GM21447 (cell line): ENCODE results near the gene NUMA1.

Experiments
- ATAC-seq: cut with Tn5 transposase; IDR thresholded peaks from one replicate; pipeline ENCODE4 v1.9.1; 2021; ENCODE audit not compliant: unreplicated experiment

Gene NUMA1

DNA sequence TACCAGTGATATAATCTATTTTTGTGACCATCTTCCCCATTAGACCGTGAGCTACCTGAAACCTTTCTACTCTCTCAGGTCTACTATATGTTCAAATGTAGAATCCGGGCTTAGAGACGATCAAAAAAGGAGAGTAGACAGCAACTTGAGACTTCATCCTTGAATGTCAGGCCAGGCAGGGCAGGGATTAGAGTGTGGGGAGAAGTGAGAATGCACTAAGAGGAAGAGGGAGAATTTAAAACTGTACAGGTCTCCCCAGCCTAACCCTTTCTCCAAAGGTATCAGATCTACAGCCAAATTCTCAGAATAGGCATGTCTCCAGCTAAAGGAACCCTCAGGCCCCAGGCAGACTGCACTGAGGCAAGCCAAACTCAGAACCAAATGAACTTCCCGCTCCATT is 21.8 kb upstream of the NUMA1 start:
- no peak for ATAC-seq

DNA sequence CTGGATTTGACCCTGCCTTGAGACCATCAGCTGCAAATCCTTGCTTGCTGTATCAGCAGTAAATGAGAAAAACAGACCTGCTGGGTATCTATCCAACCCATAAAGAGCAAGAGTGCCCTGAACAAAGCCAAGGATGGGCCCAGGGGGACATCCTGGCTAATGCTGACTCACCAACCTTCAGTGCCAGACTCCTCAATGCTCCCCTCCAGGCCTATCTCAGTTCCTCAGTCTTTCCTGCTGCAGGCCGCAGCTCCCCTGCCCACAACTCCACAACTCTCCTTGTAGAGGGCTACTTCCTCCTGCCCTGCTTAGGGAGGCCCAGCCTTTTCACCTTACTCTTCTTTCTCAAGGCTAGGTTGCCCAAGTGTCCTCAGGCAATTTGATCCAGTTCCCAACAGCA is 20.1 kb upstream of the NUMA1 start:
- no peak for ATAC-seq

DNA sequence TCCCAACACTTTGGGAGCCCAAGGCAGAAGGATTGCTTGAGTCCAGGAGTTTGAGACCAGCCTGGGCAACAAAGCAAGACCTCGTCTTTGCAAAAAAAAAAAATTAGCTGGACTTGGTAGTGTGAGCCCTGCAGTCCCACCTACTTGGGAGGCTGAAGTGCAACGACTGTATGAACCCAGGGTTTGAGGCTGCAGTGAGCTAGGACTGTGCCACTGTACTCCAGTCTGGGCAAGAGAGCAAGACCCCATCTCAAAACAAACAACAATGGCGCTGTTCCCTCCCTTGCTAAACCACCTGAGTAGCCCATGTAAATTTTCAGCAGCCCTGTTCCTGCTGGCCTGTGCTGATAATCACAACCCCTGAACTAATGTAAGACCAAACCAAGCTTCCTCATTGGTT is 19.7 kb upstream of the NUMA1 start:
- no peak for ATAC-seq

DNA sequence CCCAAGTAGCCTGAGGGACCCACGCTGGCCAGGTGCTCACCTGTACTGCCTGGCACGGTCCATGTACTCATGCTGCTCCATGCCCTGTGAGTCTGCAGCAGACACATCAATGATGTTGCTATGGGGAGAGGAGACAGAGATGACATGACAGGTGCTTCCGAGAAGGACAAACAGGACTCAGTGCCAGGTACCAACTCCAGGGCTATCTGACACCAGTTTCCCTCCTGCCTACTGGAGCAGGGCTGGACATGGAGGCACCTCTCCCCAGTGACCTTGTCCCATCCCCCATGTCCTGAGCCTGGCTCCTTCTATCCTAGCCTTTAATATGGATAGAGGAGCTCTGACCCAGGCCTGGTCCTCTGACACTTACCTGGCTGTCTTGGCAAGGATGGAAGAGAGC is 18.4 kb upstream of the NUMA1 start:
- no peak for ATAC-seq

DNA sequence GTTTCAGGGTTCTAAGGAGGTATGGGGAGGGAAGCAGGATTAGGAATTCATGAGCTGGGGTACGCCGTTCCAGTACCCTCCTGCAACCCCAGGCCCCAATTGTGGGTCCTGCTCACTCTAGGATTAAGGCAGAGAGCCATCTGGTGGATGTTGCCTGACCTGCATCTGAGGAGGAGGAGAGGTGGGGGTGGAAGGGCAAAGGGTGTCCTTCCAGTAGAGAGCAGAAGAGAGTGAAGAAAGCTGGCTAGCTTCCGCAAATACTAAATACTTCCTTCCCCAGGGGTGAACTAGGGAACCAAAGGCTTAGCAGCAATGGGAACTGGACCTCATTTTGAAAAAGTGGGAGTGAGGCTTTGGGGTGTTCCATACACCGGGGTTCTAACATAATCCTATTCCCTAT is 10.9 kb upstream of the NUMA1 start:
- no peak for ATAC-seq

DNA sequence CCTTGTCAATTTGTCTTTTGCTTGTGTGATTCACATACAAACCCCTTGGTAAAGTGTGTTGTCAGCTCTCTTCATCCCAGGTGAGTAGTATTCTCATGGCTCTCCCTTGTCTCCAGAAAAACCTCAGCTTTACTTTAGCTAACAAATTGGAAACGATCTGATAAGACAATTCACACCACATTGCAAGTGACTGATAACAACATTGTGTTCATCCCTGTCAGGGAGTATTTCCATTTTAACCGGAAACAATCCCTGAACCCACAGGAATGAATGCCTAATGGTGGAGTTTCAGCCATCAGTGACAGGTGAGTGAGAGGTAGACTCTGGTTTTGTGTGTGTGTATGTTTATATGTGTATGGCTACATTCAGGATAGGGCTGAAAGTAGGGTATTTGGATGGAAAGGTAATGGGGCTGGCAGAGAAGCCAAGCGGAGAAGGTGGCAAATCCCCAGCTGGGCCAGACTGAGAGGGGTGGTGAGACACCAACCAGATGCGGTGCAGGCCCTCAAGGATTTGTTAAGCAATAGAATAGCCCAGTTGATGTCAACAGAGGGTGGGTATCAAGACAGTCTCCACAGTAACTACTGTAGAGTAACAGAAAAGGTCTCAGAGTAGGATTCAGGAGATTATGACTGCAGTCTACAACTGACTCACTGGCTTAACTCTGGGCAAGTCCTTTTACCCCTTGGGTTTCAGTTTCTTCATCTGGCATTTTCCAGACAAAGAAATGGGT is 7.9 kb upstream of the NUMA1 start:
- no peak for ATAC-seq

DNA sequence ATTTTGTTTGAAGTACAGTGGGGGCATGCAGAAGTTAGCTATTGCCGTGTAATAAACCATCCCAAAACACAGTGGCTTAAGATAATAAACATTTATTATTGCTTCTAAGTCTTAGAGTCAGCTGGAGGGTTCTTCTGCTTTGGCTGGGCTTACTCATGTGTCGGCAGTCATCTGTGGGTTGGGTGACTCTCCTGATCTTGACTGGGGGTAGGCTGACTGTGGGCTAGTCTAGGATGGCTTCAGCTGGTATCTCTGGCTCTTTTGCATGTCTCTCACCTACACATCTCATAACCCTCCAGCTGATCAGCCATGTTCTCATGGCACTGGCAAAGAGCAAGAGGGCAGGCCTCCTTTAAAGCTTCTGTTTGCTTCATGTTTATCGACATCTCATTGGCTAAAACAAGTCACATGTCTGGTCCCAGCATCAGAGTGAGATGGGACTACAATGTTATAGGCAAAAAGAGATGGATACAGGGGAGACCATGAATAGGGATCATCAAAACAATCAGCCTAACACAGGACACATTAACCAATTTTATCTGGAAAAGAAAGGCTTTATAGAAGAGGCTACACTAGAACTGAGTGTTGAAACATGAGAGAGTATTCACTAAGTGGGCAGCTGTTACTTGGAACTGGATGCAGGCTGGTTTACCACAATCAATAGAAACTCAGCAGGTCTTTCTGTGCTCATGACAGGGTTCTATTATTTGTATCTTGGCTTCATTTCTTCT is 5.4 kb upstream of the NUMA1 start:
- ATAC-seq, result no peak

DNA sequence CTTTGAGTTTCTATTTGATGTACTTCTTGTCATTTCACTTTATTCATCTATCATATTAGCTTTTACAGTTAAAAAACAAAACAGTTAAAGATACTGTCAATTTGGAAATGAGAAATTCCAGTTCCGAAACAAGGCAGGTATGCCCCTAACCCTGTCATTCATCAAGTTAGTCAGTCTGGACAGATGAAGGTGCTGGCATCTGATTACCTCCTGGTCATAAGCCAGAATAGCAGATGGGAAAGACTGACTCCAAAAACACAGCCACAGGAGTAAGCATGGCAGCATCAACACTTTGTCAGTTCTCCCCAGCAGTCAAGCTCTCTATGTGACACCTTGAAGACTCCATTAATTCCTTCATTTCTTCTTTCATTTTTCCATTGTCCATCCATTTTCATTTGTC is 4.6 kb upstream of the NUMA1 start:
- ATAC-seq, result no peak

DNA sequence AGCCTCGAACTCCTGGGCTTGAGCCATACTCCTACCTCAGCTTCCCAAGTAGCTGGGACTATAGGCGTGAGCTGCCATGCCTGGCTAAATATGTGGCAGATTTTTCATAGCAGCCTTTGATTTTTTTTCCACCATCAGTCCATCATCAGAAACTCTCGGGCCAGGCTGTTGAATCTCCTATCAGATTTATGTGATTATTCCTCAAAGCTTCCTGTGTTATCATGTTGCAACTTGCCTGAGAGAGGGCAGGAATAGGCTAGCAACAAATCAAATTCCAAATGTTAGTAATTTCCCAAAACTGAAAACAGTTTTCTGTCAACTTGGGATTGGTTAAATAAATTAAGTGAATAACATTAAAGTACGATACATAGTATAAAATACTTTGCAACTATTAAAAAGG is 3.7 kb upstream of the NUMA1 start:
- no peak for ATAC-seq

DNA sequence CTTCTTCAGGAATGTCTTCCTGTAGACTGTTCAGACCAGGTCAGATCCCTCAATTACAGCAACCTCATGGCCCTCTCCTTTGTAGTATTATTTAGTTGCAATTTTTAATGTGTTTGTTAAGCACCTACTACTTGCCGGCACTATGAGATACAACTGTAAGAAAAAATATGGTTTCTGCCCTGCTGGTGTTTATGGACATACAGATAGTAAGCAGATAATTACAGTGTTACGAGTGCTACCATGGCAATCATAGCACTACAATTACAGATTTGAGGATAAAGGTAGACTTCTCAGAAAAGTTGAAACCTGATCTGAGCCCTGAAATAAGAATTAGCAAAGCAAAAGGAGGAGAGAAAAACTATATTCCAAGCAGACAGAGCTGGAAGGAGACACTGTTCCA is 3.1 kb upstream of the NUMA1 start:
- ATAC-seq, result no peak

DNA sequence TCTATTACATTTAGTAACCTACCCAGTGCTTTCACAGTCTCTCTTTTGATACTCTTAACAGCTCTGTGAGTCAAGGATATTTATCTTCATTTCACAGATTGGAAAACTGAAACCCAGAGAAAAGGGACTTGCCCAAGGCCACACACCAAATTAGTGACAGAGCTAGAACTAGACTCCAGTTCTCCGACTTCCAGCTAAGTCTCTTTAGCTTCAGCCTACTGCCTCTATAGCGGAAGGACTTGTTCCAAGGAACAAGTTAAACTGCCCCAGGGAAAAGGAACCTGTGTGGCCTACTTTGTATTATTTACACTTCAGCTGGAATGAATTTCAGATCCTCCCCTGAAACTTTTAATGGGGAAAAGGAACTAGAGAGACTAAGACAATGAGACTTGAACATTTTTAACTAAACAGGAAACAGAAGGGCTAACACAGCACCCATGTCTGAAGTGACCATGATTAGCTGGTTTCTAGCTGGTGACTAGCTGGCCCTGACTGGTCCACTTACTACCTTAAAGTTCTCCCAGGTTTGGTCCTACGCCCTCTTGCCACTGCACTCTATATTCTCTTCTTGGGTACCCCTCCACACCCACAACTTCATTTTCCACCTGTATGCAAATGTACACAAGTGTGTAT is 1.6 kb upstream of the NUMA1 start:
- ATAC-seq, result no peak

DNA sequence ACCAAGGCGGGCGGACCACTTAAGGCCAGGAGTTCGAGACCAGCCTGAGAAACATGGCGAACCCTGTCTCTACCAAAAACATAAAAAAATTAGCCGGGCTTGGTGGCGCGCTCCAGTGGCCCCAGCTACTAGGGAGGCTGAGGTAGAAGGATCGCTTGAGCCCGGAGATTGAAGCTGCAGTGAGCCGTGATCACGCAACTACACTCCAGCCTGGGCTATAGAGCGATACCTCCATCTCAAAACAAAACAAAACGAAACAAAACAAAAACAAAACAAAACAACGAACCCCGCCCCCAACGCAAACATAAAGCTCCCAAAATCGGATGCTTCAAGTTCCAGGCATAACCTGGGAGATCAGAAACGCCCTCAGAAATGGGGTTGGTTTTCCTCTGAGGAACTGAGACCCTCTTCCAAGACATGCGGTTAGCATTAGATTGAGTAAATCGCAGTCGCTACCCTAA is 872 bp upstream of the NUMA1 start:
- ATAC-seq, result no peak

DNA sequence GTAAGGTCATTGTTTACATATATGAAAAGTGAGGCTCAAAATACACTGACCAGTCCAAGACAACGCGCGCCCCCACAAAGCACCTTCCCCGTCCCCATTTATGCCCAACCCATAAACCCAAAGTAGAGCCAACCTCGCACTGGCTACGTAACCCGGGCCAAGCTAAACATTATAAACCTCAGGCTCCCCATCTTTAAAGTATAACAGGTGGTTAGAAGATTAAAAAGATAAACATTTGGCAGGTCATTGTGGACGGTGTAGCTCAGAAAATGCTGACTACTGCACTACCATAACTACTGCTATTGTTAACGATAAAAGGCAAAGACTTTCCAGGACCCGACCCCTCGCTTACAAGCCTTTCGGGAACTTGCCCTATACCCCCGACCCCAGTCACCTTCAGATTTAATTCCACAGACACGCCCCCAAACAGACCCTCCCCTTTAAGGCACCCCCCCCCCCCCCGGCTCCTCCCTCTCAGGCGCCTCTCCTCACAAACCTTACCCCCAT is 470 bp downstream of the NUMA1 start:
- no peak for ATAC-seq

DNA sequence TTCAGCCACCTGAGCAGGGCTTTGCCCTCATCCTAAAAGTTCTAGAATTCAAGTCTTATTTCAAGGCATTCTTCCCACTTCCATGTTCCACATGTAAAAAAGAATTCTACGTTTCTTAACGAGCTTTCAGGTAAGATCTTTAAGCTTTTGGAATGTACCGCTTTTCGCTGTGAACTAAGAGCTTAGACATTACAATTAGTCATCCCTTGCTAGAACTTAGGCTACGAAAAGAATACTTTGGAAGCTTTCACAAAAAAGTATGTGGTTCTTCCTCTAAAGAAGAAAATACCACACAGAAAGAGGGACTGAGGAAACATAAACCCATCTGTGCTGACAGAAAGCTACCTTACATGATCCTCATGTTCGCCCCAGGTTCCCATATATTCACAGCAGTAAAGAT is 1.9 kb downstream of the NUMA1 start:
- ATAC-seq, result no peak

DNA sequence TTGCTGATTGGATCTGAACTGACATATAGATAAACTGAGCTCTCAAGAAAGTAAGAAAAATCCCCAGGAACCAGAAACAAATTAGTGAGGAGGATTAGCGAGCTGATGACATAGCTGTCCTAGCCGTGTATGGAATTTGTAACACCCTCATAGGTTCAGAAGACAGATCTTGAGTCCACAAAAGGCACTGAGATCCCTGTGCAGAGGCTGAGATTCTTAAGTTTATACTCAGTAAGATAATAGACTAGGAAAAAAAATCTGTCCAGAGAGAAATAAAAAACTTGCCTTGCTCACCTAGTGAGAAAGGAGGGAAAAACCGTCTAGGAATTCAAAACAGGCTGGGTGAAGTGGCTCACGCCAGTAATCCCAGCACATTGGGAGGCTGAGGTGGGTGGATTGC is 4.6 kb downstream of the NUMA1 start:
- ATAC-seq, result no peak

DNA sequence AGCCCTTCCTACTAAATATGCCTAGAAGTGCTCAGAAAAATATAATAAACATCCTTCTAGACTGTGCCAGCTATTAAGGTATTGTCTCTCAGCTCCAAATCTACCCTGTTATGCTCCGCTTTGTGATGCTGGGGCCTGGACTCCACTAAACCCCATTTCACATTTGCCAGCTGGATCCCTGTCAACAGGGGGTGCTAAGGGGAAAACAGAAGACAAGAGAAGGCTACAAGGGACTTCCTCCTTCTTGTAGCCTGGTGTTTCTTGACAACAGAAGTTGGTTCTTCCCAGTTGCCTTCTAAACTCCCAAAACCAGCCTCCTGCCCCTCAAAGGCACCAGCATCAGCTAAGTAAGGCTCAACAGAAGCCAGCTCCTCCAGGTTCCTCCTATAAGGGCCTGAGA is 5.2 kb downstream of the NUMA1 start:
- ATAC-seq, result no peak

DNA sequence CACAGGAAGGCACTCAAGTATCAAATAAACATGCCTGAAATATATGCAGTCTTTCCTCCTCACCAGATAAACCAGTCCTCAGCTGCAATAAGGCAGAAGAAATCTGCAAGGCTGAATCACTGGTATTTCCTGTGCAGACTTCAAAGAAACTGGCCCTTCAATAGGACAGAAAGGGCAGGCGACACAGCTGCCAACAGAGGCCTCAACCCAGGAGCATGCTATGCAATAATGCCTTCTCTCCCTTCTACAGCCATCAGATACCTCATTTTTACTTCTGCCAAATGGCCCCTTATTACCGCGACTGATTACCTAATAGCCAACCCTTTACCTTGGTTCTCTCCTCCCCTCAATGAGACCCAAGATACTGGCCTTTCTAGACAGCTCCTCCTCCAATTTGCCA is 8.0 kb downstream of the NUMA1 start:
- no peak for ATAC-seq

DNA sequence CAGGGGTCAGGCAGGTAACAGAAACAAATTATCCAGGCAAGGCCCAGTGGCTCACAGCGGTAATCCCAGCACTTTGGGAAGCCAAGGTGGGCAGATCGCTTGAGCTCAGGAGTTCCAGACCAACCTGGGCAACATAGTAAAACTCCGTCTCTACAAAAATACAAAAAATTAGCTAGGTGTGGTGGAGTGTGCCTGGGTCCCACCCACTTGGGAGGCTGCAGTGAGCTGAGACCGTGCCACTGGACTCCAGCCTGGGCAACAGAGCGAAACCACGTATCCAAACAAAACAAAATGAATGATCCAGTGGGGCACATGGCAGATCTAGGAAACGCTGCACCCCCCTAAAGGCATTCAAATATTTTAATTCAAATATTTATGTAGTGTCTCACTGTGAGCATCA is 9.9 kb downstream of the NUMA1 start:
- no peak for ATAC-seq

DNA sequence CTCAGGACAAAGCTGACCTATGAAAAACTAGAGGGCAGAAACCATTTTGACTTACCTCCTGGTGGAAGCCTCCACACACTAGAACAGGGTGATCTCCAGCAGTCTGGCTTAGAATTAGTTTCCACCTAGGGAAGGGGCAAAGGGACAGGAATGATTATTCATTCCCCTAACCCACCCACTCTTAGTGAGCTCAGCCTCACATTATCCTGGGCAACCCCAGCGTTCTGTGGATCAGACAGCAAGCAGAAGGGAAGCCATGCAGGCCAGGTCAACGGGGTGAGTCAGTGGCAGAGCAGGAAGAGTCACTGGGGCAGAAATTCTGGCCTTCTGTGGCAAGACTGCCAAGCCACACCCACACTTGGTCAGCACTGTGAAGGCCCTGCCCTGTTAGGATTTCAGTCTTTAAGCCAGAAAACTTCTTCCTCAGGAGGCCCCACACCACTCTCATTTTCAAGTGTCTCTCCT is 10.5 kb downstream of the NUMA1 start:
- ATAC-seq, result no peak

DNA sequence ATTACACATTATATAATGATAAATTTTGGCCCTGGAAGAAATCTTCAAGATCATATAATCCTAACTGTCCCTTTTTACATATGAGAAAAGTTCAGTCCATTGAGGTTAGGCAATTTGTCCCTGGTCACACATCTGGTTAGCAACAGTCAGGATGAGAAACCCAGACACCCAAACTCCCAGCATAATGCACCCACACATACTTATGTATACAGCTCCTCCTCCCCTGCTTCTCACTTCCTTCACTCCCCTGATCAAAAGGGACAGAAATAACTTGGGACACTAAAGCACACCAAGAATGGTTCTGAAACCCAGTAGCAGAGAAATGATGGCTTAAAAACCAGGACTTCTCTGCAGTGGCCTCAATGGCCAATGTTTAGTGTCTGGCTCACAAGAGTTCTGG is 11.1 kb downstream of the NUMA1 start:
- no peak for ATAC-seq

DNA sequence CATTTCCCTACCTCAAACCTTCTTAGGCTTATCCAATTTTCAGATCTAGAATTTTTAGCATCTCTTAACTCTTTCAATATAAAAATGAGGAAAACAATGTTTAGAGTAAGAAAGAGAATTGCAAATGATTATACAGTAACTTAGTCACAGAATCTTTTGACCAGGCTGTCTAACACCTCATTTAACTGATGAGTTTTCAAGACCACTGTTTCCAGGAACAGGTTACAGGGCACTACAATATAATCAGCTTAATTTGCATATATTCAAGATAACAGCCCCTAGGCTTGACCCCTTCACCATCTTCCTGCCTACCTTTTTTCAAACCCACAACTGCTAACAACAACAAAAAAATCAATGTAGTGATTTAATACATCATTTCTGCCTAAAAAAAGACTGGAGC is 12.7 kb downstream of the NUMA1 start:
- ATAC-seq, result no peak

DNA sequence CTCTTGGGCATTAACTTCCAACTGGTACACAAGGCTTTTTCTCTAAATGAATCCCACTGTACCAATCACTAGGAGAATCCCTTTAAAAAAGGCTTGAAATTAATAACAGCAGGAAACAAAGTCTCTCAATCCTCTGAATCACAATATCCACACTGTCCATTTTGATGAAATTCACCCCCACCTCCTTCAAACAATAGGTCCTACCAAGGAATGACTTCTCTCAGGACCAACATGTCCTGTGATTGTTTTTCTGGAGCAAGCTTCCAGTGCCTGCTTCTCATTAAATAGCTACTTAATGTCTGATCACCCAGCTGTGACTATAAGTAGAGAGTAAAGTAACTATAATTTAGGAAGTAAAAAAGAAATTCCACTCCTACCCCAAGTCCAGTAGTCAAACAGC is 13.1 kb downstream of the NUMA1 start:
- no peak for ATAC-seq
